ENCODE results near the gene SUGP1. TPM values are rescaled to one million over a fixed set of nuclear protein-coding genes. Genes with fewer than 3 reads are reported as not detected.

The SUGP1 gene
- total and polyA plus RNA-seq, 2 of the 13 experiments (the other 11 are each of a cell fraction or from before 2014, with no cell fraction given): 21.6 to 25.9 TPM

- Histone ChIP-seq H3K4me2 (ENCODE audit: low read depth, low read length) (no peak overlapping the region), H3K27me3 (ENCODE audit: control insufficient read depth in 1 of 2, insufficient read depth in 2 of 2, low read length in 2 of 2) (no peaks in the 10 kb centered on the region), H3K9ac (ENCODE audit: insufficient read depth, low read depth, low read length) (no peak overlapping the region), H3K27ac (ENCODE audit: extremely low read length, insufficient read depth, low read length) (no peak overlapping the region), H3K36me3 (replicated peaks in 1 of 2; ENCODE audit: control insufficient read depth in 1 of 2, insufficient read depth in 2 of 2, low read length in 2 of 2) (peaks cover 30 to 55% of the 10 kb centered on the region in 2 experiments; a peak in 4 of 5 replicates), H3K9me3 (ENCODE audit: low read length) (no peaks in the 10 kb centered on the region), H3K4me3 (replicated peaks in 1 of 3; ENCODE audit: insufficient read depth in 1 of 3, low read depth in 2 of 3, low read length in 3 of 3) (no peak overlapping the region), H2AFZ (ENCODE audit: low read length) (no peak overlapping the region), H4K20me1 (ENCODE audit: insufficient read depth, low read length) (no peaks in the 10 kb centered on the region), H3K79me2 (ENCODE audit: insufficient read depth, low read length) (peaks cover under 1% of the 10 kb centered on the region), H3K4me1 (ENCODE audit: insufficient read depth, low read length) (peaks cover 9% of the 10 kb centered on the region)
- no peak for ATAC-seq
- in situ Hi-C loops (cut with HindIII; ENCODE audit: extremely low pct_ligation_motif_present, low pct_unique_long_range_greater_than_20kb): no loop called here
- FAIRE-seq: no peak
- 95% methylated on average over 14 of the region's 22 CpGs for WGBS (ENCODE audit: low lambda C conversion rate)
- no TSS peak for BruUV-seq (replicated peaks)
- TF ChIP-seq NRL (CRISPR knock-in tag; IDR thresholded peaks at IDR 0.05; ENCODE audit: borderline replicate concordance) (no peak), GATAD1 (CRISPR knock-in tag; IDR thresholded peaks at IDR 0.05) (no peak), NFKB2 (CRISPR knock-in tag; IDR thresholded peaks at IDR 0.05; ENCODE audit: borderline replicate concordance) (0 out of 2 replicates have a peak, but pooled peaks have one; percentile 21), AGO2 (optimal IDR thresholded peaks at IDR 0.05; ENCODE audit: low read depth, low read length) (peak; percentile 70), RBFOX2 (IDR thresholded peaks at IDR 0.05; ENCODE audit: low read depth, low read length) (0 out of 2 replicates have a peak, but pooled peaks have one; percentile 22)
- no peak for DNase-seq (ENCODE audit: low spot score)
- intact Hi-C loops (cut with micrococcal nuclease; ENCODE audit: unreplicated experiment): no loop called here
- ChIA-PET POLR2A (interaction anchor here (1.5 kb wide), 1 partner anchor 13 kb away, joined by 4 read pairs; no protein-coding TSS in a partner anchor), CTCF (ENCODE audit: low intra/inter-chr PET ratio, low total read pairs) (no interaction called here)
These were observed 14.0 kb upstream of the SUGP1 start for GRCh38 chr19:19334063-19334988.

- POLR2A ChIA-PET: no interaction called here
- no peak overlapping the region for H3K4me3 ChIP-seq (replicated peaks in 1 of 3; ENCODE audit: insufficient read depth in 1 of 3, low read depth in 2 of 3, low read length in 3 of 3)
- FAIRE-seq: no peak
- H2AFZ ChIP-seq (ENCODE audit: low read length): no peak overlapping the region
- H3K4me1 ChIP-seq (ENCODE audit: insufficient read depth, low read length): no peaks in the 10 kb centered on the region
- H4K20me1 ChIP-seq (ENCODE audit: insufficient read depth, low read length): no peaks in the 10 kb centered on the region
- TF ChIP-seq HBP1 (CRISPR knock-in tag; IDR thresholded peaks at IDR 0.05; ENCODE audit: low read depth): no peak
- no peaks in the 10 kb centered on the region for H3K27me3 ChIP-seq (ENCODE audit: control insufficient read depth in 1 of 2, insufficient read depth in 2 of 2, low read length in 2 of 2)
- no TSS peak for BruUV-seq (replicated peaks)
- peaks cover 18 to 48% of the 10 kb centered on the region in 2 experiments for H3K36me3 ChIP-seq (replicated peaks in 1 of 2; ENCODE audit: control insufficient read depth in 1 of 2, insufficient read depth in 2 of 2, low read length in 2 of 2)
- no peaks in the 10 kb centered on the region for H3K9me3 ChIP-seq (ENCODE audit: low read length)
- CTCF ChIA-PET (ENCODE audit: low intra/inter-chr PET ratio, low total read pairs): no interaction called here
- intact Hi-C loops (cut with micrococcal nuclease; ENCODE audit: unreplicated experiment) (no loop called here), in situ Hi-C loops (cut with HindIII; ENCODE audit: extremely low pct_ligation_motif_present, low pct_unique_long_range_greater_than_20kb) (no loop called here)
- 91% methylated on average over 6 of the region's 6 CpGs for WGBS (ENCODE audit: low lambda C conversion rate)
- no peak for DNase-seq (ENCODE audit: low spot score)
- H3K9ac ChIP-seq (ENCODE audit: insufficient read depth, low read depth, low read length): no peak overlapping the region
- ATAC-seq: no peak
- H3K79me2 ChIP-seq (ENCODE audit: insufficient read depth, low read length): peaks cover 19% of the 10 kb centered on the region
- H3K4me2 ChIP-seq (ENCODE audit: low read depth, low read length): no peak overlapping the region
- H3K27ac ChIP-seq (ENCODE audit: extremely low read length, insufficient read depth, low read length): no peak overlapping the region
These were observed 8.8 kb upstream of the SUGP1 start for GRCh38 chr19:19329126-19329525.
